ENCODE data around the gene COL4A4. TPM values are rescaled to one million over a fixed set of nuclear protein-coding genes. Genes with fewer than 3 reads are reported as not detected.

Gene COL4A4
- total and polyA plus RNA-seq, 2 of the 4 experiments (the other 2 are of a cell fraction), result 0.02 TPM; not detected in 1

DNA sequence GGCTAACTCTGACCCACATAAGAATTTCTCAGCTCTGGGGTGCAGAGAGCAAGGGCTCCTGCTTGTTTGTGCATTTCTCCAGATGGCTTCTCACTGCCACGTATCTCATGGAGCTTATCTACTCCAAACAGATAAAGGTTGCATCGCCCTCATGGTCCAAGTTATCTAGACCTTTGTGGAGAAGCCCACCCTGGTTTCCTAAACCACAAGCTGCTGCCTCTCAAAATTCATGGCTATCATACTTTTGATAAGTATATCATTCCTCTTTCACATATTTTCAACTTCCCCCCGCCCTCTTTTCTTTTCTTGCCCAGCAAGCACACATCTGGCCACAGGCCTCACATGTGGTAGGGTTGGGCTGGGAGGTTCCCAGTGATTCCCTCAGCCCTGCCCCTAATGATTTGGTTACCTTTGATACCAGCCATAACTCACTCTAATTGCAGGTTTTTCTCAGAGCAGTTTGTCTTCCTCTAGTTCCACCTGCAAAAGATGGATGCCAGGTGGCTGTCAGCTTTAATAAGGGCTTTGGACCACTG lies 182.1 kb downstream of the COL4A4 start (continued):
- TF ChIP-seq FOS (IDR thresholded peaks at IDR 0.05; ENCODE audit: low read depth, low read length) (no peak), SMC3 (IDR thresholded peaks at IDR 0.05; ENCODE audit: low read depth, low read length) (no peak), NFE2L2 (IDR thresholded peaks at IDR 0.05; ENCODE audit: low read depth, low read length) (no peak), RFX5 (IDR thresholded peaks at IDR 0.05; ENCODE audit: low read depth, low read length) (no peak), RCOR1 (IDR thresholded peaks at IDR 0.05; ENCODE audit: insufficient replicate concordance, low read length) (no peak), MAZ (IDR thresholded peaks at IDR 0.05; ENCODE audit: borderline replicate concordance, low read depth, low read length) (no peak)

GRCh38 chr2:226979004-226979403 lies 185.0 kb downstream of the COL4A4 start:
- POLR2A ChIA-PET (ENCODE audit: unreplicated experiment), result no interaction called here
- TF ChIP-seq, protein P1, sequence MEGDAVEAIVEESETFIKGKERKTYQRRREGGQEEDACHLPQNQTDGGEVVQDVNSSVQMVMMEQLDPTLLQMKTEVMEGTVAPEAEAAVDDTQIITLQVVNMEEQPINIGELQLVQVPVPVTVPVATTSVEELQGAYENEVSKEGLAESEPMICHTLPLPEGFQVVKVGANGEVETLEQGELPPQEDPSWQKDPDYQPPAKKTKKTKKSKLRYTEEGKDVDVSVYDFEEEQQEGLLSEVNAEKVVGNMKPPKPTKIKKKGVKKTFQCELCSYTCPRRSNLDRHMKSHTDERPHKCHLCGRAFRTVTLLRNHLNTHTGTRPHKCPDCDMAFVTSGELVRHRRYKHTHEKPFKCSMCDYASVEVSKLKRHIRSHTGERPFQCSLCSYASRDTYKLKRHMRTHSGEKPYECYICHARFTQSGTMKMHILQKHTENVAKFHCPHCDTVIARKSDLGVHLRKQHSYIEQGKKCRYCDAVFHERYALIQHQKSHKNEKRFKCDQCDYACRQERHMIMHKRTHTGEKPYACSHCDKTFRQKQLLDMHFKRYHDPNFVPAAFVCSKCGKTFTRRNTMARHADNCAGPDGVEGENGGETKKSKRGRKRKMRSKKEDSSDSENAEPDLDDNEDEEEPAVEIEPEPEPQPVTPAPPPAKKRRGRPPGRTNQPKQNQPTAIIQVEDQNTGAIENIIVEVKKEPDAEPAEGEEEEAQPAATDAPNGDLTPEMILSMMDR (conservative IDR thresholded peaks at IDR 0.05; ENCODE audit: low read depth, low read length), result no peak
- TF ChIP-seq MAFK (IDR thresholded peaks at IDR 0.05; ENCODE audit: low read depth, low read length), result no peak
- no peak for TF ChIP-seq RAD21 (IDR thresholded peaks at IDR 0.05; ENCODE audit: low read length)
- no peak for TF ChIP-seq CEBPB (IDR thresholded peaks at IDR 0.05; ENCODE audit: low read depth, low read length)
- TF ChIP-seq FOS (IDR thresholded peaks at IDR 0.05; ENCODE audit: low read depth, low read length), result no peak
- TF ChIP-seq MAZ (IDR thresholded peaks at IDR 0.05; ENCODE audit: borderline replicate concordance, low read depth, low read length), result no peak
- TF ChIP-seq CHD1 (IDR thresholded peaks at IDR 0.05; ENCODE audit: low read depth, low read length), result no peak
- no peak for TF ChIP-seq MXI1 (IDR thresholded peaks at IDR 0.05; ENCODE audit: borderline replicate concordance, low read depth, low read length)
- TF ChIP-seq RFX5 (IDR thresholded peaks at IDR 0.05; ENCODE audit: low read depth, low read length), result no peak
- TF ChIP-seq USF2 (IDR thresholded peaks at IDR 0.05; ENCODE audit: low read depth, low read length), result no peak
- no peak for TF ChIP-seq RCOR1 (IDR thresholded peaks at IDR 0.05; ENCODE audit: insufficient replicate concordance, low read length)
- no peak for TF ChIP-seq POLR2A (IDR thresholded peaks at IDR 0.05; ENCODE audit: low read depth, low read length)
- no peak for TF ChIP-seq BHLHE40 (IDR thresholded peaks at IDR 0.05; ENCODE audit: low read depth, low read length)

More at GRCh38 chr2:226979004-226979403, 185.0 kb downstream of the COL4A4 start:
- dilution Hi-C loops (cut with HindIII; ENCODE audit: low sequenced_read_pairs, unreplicated experiment), result no loop called here
- H3K27ac ChIP-seq (ENCODE audit: insufficient read depth, low read length), result no peak overlapping the region
- no peak overlapping the region for H2BK20ac ChIP-seq (ENCODE audit: low read depth, low read length)
- no peak overlapping the region for H4K5ac ChIP-seq (ENCODE audit: low read depth, low read length)
- H2BK5ac ChIP-seq (ENCODE audit: low read depth, low read length, poor library complexity, severe bottlenecking), result no peak overlapping the region
- H3K9ac ChIP-seq (ENCODE audit: low read depth, low read length), result no peak overlapping the region
- intact Hi-C loops (cut with micrococcal nuclease), result no loop called here
- H2AFZ ChIP-seq (replicated peaks; ENCODE audit: low read length, poor library complexity), result no peak overlapping the region
- H3K9me1 ChIP-seq (ENCODE audit: insufficient read depth, low read length), result no peaks in the 10 kb centered on the region
- no peak overlapping the region for H3K4me3 ChIP-seq (ENCODE audit: insufficient read depth, low read depth, low read length)
- CTCF ChIA-PET, result interaction anchor here (0.6 kb wide), 1 partner anchor 1089 kb away, joined by 6 read pairs; no protein-coding TSS in a partner anchor
- no peak overlapping the region for H4K91ac ChIP-seq (ENCODE audit: insufficient read depth, low read depth, low read length)
- H2BK15ac ChIP-seq (ENCODE audit: low read depth, low read length), result 0 out of 3 replicates have a peak overlapping the region, but pooled peaks have one; percentile 34
- no peak overlapping the region for H2AK9ac ChIP-seq (replicated peaks; ENCODE audit: low read depth, low read length, poor library complexity)
- H3K4ac ChIP-seq (ENCODE audit: low read depth, low read length), result no peak overlapping the region
- peaks cover 5% of the 10 kb centered on the region; the same call in 1 of the 2 replicates for H3K4me1 ChIP-seq (ENCODE audit: control insufficient read depth, insufficient read depth, low read length)
- in situ Hi-C loops (cut with MboI; ENCODE audit: low sequenced_read_pairs), result loop anchor here (25.0 kb wide), 2 partner anchors 792 to 1117 kb away; no protein-coding TSS in a partner anchor
- no peak overlapping the region for H3K23ac ChIP-seq (ENCODE audit: low read depth, low read length)
- H3K9me3 ChIP-seq (ENCODE audit: control insufficient read depth, insufficient read depth, low read length), result no peaks in the 10 kb centered on the region
- no peak overlapping the region for H4K8ac ChIP-seq (ENCODE audit: low read depth in 2 of 2, low read length in 2 of 2)
- peaks cover 0 to 4% of the 10 kb centered on the region in 2 experiments; a peak in 2 of 4 replicates for H3K79me1 ChIP-seq (ENCODE audit: low read depth in 1 of 2, low read length in 2 of 2)
- DNase-seq (no peak), ATAC-seq (ENCODE audit: low read depth) (no peak)
- H2AK5ac ChIP-seq (ENCODE audit: low read depth, low read length), result no peak overlapping the region
- BruUV-seq (replicated peaks), result no TSS peak
- peaks cover 2% of the 10 kb centered on the region; the same call in 1 of the 2 replicates for H3K36me3 ChIP-seq (ENCODE audit: control insufficient read depth, insufficient read depth, low read length)
- H3K18ac ChIP-seq (ENCODE audit: low read depth, low read length), result no peak overlapping the region
- no peak overlapping the region for H3K14ac ChIP-seq (replicated peaks; ENCODE audit: low read depth, low read length)
- no peak overlapping the region for H2BK120ac ChIP-seq (ENCODE audit: low read depth, low read length)
- H3K56ac ChIP-seq (ENCODE audit: extremely low read depth, insufficient read depth, low read length), result no peak overlapping the region
- H4K20me1 ChIP-seq (ENCODE audit: insufficient read depth, low read length), result no peaks in the 10 kb centered on the region
- H3K4me2 ChIP-seq (ENCODE audit: low read depth, low read length), result no peak overlapping the region
- no peaks in the 10 kb centered on the region for H3K27me3 ChIP-seq (ENCODE audit: control insufficient read depth, insufficient read depth, low read length)
- WGBS, 2 experiments (ENCODE audit: extremely low coverage in 2 of 2, insufficient read length in 1 of 2), result no CpG with 5 or more reads among the region's 4 CpGs
